OCI-LY3 (cell line): ENCODE results near the gene C5.
A peak's percentile ranks its signal among the peaks of the same experiment; 100 is the strongest.

Experiments
- H2AFZ ChIP-seq: fragments of 200-600, 300-600 bp; shearing (Covaris generic); 2 replicates; pipeline ENCODE4 v1.6.0; 2014; ENCODE audit warnings: antibody characterized with exemption, low read depth, low read length
- H3K27ac ChIP-seq: fragments of 200-600, 300-600 bp; sonication (generic); 2 replicates; pipeline ENCODE4 v1.5.1; 2014; ENCODE audit warnings: mild to moderate bottlenecking, low read length, moderate library complexity, mixed read lengths
- H3K27me3 ChIP-seq: fragments of 200-600, 300-600 bp; sonication (generic); 2 replicates; pipeline ENCODE4 v1.6.1; 2014; ENCODE audit warnings: low read depth, low read length, mixed read lengths
- H3K36me3 ChIP-seq: fragments of 200-600, 300-600 bp; sonication (generic); replicated peaks from 2 replicates; pipeline ENCODE3; 2014; ENCODE audit warnings: low read depth, low read length, mixed read lengths
- H3K4me1 ChIP-seq: fragments of 300-600, 200-600 bp; sonication (generic); 2 replicates; pipeline ENCODE4 v1.6.1; 2014; ENCODE audit warnings: low read length, mixed read lengths
- H3K4me2 ChIP-seq: fragments of 200-600, 300-600 bp; sonication (generic); 2 replicates; pipeline ENCODE4 v1.6.1; 2014; ENCODE audit warnings: low read length, mixed read lengths
- H3K4me3 ChIP-seq: fragments of 300-600, 200-600 bp; sonication (generic); 2 replicates; pipeline ENCODE4 v1.5.1; 2014; ENCODE audit warnings: antibody characterized with exemption, mild to moderate bottlenecking, low read length, moderate library complexity
- H3K79me2 ChIP-seq: fragments of 300-600, 200-600 bp; shearing (Covaris generic); 2 replicates; pipeline ENCODE4 v1.6.1; 2014; ENCODE audit warnings: mild to moderate bottlenecking, low read length, mixed read lengths
- H3K9ac ChIP-seq: fragments of 300-600, 200-600 bp; shearing (Covaris generic); 2 replicates; pipeline ENCODE4 v1.6.0; 2014; ENCODE audit warnings: mild to moderate bottlenecking, low read length, moderate library complexity
- H3K9me3 ChIP-seq: fragments of 200-600, 300-600 bp; shearing (Covaris generic); 2 replicates; pipeline ENCODE4 v1.6.1; 2014; ENCODE audit warnings: low read length, mixed read lengths; ENCODE audit not compliant: insufficient read depth
- H4K20me1 ChIP-seq: fragments of 200-600, 300-600 bp; sonication (generic); 2 replicates; pipeline ENCODE4 v1.6.1; 2016; ENCODE audit warnings: low read length, mixed read lengths; ENCODE audit not compliant: insufficient read depth
- CTCF ChIP-seq: fragments of 200-600, 300-600 bp; sonication (generic); IDR thresholded peaks from 2 replicates; pipeline ENCODE4 v1.5.1; 2014; ENCODE audit warnings: antibody characterized with exemption, low read length, low read depth
- EZH2phosphoT487 ChIP-seq: fragments of 200-600 bp; shearing (Covaris generic); IDR thresholded peaks from 2 replicates; pipeline ENCODE4 v1.6.1; 2018; ENCODE audit warnings: antibody characterized with exemption, mixed run types, low read depth

The C5 gene

GRCh38 chr9:121013911-121014310 is 36.2 kb downstream of the C5 start:
- H3K4me3 ChIP-seq: no peak overlapping the region
- no peaks in the 10 kb centered on the region for H4K20me1 ChIP-seq
- no peaks in the 10 kb centered on the region for H3K36me3 ChIP-seq
- H3K27ac ChIP-seq: no peak overlapping the region
- no peak overlapping the region for H3K4me2 ChIP-seq
- H3K4me1 ChIP-seq: peaks cover 10% of the 10 kb centered on the region
- no peak overlapping the region for H2AFZ ChIP-seq
- H3K27me3 ChIP-seq: no peaks in the 10 kb centered on the region
- TF ChIP-seq EZH2phosphoT487 (no peak), CTCF (no peak)
- no peaks in the 10 kb centered on the region for H3K79me2 ChIP-seq
- H3K9ac ChIP-seq: no peak overlapping the region
- no peaks in the 10 kb centered on the region for H3K9me3 ChIP-seq

- Histone ChIP-seq H3K4me3 (no peak overlapping the region), H4K20me1 (no peaks in the 10 kb centered on the region), H3K4me2 (no peak overlapping the region), H3K36me3 (no peaks in the 10 kb centered on the region), H3K27me3 (no peaks in the 10 kb centered on the region), H3K9ac (no peak overlapping the region), H3K27ac (no peak overlapping the region), H2AFZ (0 out of 2 replicates have a peak overlapping the region, but pooled peaks have one; percentile 10), H3K4me1 (peaks cover 10% of the 10 kb centered on the region), H3K79me2 (no peaks in the 10 kb centered on the region), H3K9me3 (no peaks in the 10 kb centered on the region)
- TF ChIP-seq EZH2phosphoT487 (no peak), CTCF (no peak)
Observed at GRCh38 chr9:121009650-121010049, 40.4 kb downstream of the C5 start.

- no peaks in the 10 kb centered on the region for H3K4me1 ChIP-seq
- H3K79me2 ChIP-seq: no peaks in the 10 kb centered on the region
- no peaks in the 10 kb centered on the region for H3K27me3 ChIP-seq
- H3K4me2 ChIP-seq: no peak overlapping the region
- no peak for TF ChIP-seq EZH2phosphoT487
- TF ChIP-seq CTCF: no peak
- no peak overlapping the region for H3K4me3 ChIP-seq
- no peak overlapping the region for H2AFZ ChIP-seq
- no peak overlapping the region for H3K27ac ChIP-seq
- no peaks in the 10 kb centered on the region for H4K20me1 ChIP-seq
- H3K9me3 ChIP-seq: no peaks in the 10 kb centered on the region
- no peaks in the 10 kb centered on the region for H3K36me3 ChIP-seq
- no peak overlapping the region for H3K9ac ChIP-seq
Observed at GRCh38 chr9:120999317-120999716, 50.8 kb downstream of the C5 start.

- no peak overlapping the region for H3K4me3 ChIP-seq
- no peak overlapping the region for H3K9ac ChIP-seq
- no peak overlapping the region for H3K27ac ChIP-seq
- H3K4me1 ChIP-seq: no peaks in the 10 kb centered on the region
- no peak for TF ChIP-seq CTCF
- H3K4me2 ChIP-seq: no peak overlapping the region
- no peaks in the 10 kb centered on the region for H3K9me3 ChIP-seq
- H3K79me2 ChIP-seq: no peaks in the 10 kb centered on the region
- no peaks in the 10 kb centered on the region for H4K20me1 ChIP-seq
- H3K36me3 ChIP-seq: no peaks in the 10 kb centered on the region
- H2AFZ ChIP-seq: no peak overlapping the region
- no peaks in the 10 kb centered on the region for H3K27me3 ChIP-seq
Observed at GRCh38 chr9:120998111-120998510, 52.0 kb downstream of the C5 start.
